Tibial artery (tissue), 4 donors: ENCODE results near the gene USF1.
"Not testable (repeated sequence)": the region's sequence is repeated elsewhere in the genome, so short reads cannot be mapped to it uniquely, and the experiment has no call there.

Experiments
- DNase-seq, 2 donors: peaks; one replicate each; pipeline ENCODE4 v3.0.0-alpha.2; 2019
- H3K27ac ChIP-seq, 2 donors: fragments of 200-600 bp; sonication (generic) in 1 of 2; 1 replicate in 1 of 2; 2 replicates in 1 of 2; pipeline ENCODE4 v1.5.1; 2018 to 2019; ENCODE audit warnings: mild to moderate bottlenecking in 1 of 2
- H3K27me3 ChIP-seq, 2 donors: fragments of 200-600 bp; sonication (generic) in 1 of 2; one replicate each; pipeline versions ENCODE4 v1.5.1 to v1.6.0; 2016 to 2019
- H3K36me3 ChIP-seq, 3 donors: fragments of 200-600 bp; sonication (generic) in 2 of 3; one replicate each; pipeline ENCODE4 v1.5.1; 2016 to 2019; ENCODE audit warnings: mild to moderate bottlenecking in 2 of 3
- H3K4me1 ChIP-seq, 4 donors: fragments of 200-600 bp; sonication (generic) in 2 of 4; 1 replicate in 3 of 4; 2 replicates in 1 of 4; pipeline ENCODE4 v1.5.1; 2016 to 2019
- H3K4me3 ChIP-seq, 2 donors: fragments of 200-600 bp; sonication (generic) in 1 of 2; 1 replicate in 1 of 2; 2 replicates in 1 of 2; pipeline ENCODE4 v1.5.1; 2018 to 2019; ENCODE audit warnings: mild to moderate bottlenecking in 2 of 2
- H3K9me3 ChIP-seq, 3 donors: fragments of 200-600 bp; sonication (generic) in 1 of 3; one replicate each; pipeline ENCODE4 v1.5.1; 2016 to 2019
- intact Hi-C: fragments of 100-400 bp; cut with DNase I; formaldehyde crosslinking; loops from one replicate; pipeline ENCODE4 v1.15.0; 2023; ENCODE audit warnings: low total_unique reads
- TF ChIP-seq, protein P1 (sequence below), 2 experiments: fragments of 200-600 bp in 1 of 2; fragments of 450-650 bp in 1 of 2; IDR thresholded peaks; one replicate each; pipeline ENCODE4 v1.5.1; 2017 to 2019; ENCODE audit warnings: antibody characterized with exemption in 2 of 2, mild to moderate bottlenecking in 1 of 2, moderate library complexity in 1 of 2

The USF1 gene

DNA sequence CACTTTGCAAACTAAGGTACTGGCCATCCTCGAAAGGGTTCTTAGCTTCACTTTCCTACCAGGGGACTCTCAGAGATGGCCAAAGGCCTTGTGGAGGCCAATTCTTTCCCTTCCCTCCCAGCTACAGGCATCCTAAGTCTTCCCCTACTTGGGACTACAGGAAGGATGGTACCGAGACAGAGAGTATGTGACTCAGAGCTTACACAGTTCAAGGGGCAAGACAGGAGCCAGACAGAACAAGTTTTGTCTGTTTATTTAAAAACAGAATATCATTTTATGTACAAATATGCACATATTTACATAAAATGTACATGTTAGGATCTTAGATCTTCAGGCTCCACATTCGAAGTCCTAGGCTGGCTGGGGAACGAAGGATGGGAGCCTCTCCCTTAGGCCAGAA lies 25.0 kb upstream of the USF1 start:
- DNase-seq = no peak
- intact Hi-C loops = no loop called here
- Histone ChIP-seq H3K27ac (no peak overlapping the region), H3K4me3 (no peak overlapping the region), H3K4me1 (peaks cover 0 to 5% (median 0%) of the 10 kb centered on the region in 4 donors), H3K36me3 (peaks cover 0 to 11% (median 0%) of the 10 kb centered on the region in 3 donors), H3K9me3 (no peaks in the 10 kb centered on the region), H3K27me3 (peaks cover 0 to 13% of the 10 kb centered on the region in 2 donors)
- TF ChIP-seq, protein P1, sequence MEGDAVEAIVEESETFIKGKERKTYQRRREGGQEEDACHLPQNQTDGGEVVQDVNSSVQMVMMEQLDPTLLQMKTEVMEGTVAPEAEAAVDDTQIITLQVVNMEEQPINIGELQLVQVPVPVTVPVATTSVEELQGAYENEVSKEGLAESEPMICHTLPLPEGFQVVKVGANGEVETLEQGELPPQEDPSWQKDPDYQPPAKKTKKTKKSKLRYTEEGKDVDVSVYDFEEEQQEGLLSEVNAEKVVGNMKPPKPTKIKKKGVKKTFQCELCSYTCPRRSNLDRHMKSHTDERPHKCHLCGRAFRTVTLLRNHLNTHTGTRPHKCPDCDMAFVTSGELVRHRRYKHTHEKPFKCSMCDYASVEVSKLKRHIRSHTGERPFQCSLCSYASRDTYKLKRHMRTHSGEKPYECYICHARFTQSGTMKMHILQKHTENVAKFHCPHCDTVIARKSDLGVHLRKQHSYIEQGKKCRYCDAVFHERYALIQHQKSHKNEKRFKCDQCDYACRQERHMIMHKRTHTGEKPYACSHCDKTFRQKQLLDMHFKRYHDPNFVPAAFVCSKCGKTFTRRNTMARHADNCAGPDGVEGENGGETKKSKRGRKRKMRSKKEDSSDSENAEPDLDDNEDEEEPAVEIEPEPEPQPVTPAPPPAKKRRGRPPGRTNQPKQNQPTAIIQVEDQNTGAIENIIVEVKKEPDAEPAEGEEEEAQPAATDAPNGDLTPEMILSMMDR (IDR thresholded peaks at IDR 0.05) = no peak

DNA sequence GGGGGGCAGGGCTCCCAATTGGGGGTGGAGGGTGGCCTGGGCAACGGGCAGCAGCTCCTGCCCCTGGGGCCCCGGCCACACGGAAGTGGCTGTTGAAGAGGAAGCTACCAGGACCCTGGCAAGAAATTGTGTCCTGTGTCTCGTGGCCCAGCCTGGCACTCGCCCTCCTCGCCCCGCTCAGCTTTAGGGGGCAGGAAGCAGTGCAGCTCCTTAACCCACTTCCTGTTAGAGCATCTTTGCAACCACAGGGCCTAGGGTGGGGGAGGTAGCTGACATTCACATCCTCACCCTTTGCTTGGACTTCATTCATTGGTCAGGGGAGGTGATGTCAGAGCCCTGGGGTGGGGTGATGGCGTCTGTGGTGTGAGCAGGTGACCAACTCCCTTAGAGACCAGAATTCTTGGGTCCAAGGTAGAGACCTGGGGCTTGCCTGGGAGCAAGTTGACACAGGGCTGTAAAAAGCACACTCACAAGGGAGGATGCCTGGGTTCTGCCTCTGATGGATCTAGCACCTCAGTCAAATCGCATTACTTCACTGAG lies 24.0 kb upstream of the USF1 start, which contains the start of gene ARHGAP30:
Gene ARHGAP30 (minus strand): TSS at position 161 of the 540 bp plus-strand sequence. CDS start 267 bp downstream, outside the sequence.
- Histone ChIP-seq H3K4me1 (peaks cover 0 to 5% (median 0%) of the 10 kb centered on the region in 4 donors), H3K27ac (no peak within 1 kb of the TSS), H3K27me3 (peaks cover 0 to 18% of the 10 kb centered on the region in 2 donors), H3K36me3 (peaks cover 0 to 11% (median 0%) of the 10 kb centered on the region in 3 donors), H3K4me3 (peak within 1 kb of the TSS; percentile 34 to 38), H3K9me3 (no peaks in the 10 kb centered on the region)
- intact Hi-C loops = no loop called here
- TF ChIP-seq, protein P1 (IDR thresholded peaks at IDR 0.05) = no peak
- DNase-seq = peak; percentile 58 to 80

DNA sequence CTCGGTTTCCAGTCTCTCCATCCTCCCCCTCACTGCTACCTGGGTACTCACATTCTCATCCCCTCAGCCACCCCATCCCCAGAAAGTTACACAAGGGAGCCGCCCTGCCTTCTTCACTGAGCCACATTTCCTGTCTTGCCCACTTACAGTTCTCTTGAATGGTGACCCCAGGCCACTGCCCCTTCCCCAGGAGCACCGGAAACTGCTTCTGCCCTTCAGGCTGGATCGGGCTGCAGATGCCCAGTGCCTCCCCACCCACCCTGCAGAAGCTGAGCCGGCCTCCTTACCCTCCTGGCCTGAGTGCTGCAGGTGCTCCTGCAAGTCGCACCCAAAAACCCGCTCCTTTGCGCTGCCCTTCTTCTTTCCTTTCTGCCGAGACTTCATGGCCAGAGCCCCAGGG lies 23.5 kb upstream of the USF1 start:
- Histone ChIP-seq H3K36me3 (peaks cover 0 to 11% (median 0%) of the 10 kb centered on the region in 3 donors), H3K9me3 (no peaks in the 10 kb centered on the region), H3K4me3 (peak overlapping the region; percentile 34 to 38), H3K4me1 (peaks cover 0 to under 1% (median 0%) of the 10 kb centered on the region in 4 donors), H3K27me3 (peaks cover 0 to 18% of the 10 kb centered on the region in 2 donors), H3K27ac (no peak overlapping the region)
- TF ChIP-seq, protein P1 (IDR thresholded peaks at IDR 0.05) = no peak
- DNase-seq = no peak
- intact Hi-C loops = no loop called here

DNA sequence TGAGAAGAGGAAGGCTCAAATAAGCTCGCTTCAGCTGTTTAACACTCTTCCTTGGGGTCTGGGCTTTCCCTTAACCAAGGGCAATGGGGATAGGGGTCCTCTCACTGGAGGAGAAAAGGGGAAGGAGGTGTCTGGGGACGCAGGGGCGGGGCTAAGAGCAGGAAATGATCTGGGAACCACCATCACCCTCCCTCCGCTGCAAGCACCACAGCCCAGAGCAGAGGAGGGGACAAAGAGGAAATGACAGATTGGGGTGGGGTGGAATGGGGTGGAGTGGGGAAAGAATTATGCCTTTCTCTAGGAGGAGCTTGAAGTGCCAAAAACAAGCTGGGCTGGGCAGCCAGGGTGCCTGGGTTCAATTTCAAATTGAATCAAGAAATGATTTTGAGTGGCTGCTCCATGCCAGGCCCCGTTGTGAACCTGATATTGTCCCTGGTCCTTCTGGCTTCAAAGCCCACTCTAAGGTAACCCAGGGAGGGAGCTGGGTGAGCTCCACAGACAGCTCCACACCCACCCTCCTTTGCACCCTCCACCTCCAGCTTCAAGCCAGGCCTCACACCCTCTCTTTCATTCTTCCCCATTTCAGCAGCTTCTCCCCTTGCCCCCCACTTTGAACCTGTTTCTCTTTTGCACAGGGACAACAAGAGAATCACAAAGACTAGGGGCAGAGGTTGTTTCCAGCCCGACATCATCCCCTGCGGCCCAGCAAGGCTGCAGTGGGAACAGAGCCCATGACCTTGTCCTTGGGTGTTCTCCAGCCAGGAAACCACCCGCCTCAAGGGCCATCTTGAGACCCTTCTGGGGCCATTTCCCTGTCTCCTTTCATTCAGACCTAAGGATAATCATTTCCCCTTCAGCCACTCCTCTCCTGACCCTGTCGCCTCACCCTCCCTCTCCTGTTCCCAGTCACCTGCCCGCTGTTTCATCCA lies 22.8 kb upstream of the USF1 start:
- TF ChIP-seq, protein P1 (IDR thresholded peaks at IDR 0.05) = no peak
- H3K27me3 ChIP-seq = peaks cover 0 to 21% of the 10 kb centered on the region in 2 donors
- H3K36me3 ChIP-seq = peaks cover 0 to 7% (median 0%) of the 10 kb centered on the region in 3 donors
- H3K9me3 ChIP-seq = no peaks in the 10 kb centered on the region
- DNase-seq = peak; percentile 66 to 80
- H3K4me3 ChIP-seq = peak overlapping the region; percentile 34 to 38
- intact Hi-C loops = no loop called here
- H3K27ac ChIP-seq = no peak overlapping the region
- H3K4me1 ChIP-seq = no peaks in the 10 kb centered on the region

DNA sequence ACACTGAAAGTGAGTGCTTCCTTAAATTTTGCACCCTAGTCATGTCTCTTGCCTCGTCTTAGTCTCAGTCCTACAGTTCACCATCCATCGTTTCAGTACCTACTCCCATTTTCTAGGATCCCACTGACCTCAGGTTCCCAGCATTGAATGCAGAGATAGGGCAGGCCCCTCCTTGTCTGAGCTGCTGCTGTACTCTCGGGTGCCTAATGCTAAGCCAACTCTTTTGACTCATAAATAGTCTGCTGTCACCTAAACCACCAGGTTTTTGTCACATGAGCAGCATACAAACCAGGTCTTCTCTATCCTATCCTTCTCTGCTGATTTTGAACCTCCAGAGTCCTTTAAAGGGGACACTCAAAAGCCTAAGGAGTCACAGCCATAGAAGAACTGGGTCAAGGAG lies 20.9 kb upstream of the USF1 start:
- peaks cover 0 to 21% of the 10 kb centered on the region in 2 donors for H3K27me3 ChIP-seq
- no peak overlapping the region for H3K27ac ChIP-seq
- no peaks in the 10 kb centered on the region for H3K4me1 ChIP-seq
- no peaks in the 10 kb centered on the region for H3K36me3 ChIP-seq
- intact Hi-C loops = no loop called here
- no peak overlapping the region for H3K4me3 ChIP-seq
- no peak for DNase-seq
- no peaks in the 10 kb centered on the region for H3K9me3 ChIP-seq
- TF ChIP-seq, protein P1 (IDR thresholded peaks at IDR 0.05) = no peak

DNA sequence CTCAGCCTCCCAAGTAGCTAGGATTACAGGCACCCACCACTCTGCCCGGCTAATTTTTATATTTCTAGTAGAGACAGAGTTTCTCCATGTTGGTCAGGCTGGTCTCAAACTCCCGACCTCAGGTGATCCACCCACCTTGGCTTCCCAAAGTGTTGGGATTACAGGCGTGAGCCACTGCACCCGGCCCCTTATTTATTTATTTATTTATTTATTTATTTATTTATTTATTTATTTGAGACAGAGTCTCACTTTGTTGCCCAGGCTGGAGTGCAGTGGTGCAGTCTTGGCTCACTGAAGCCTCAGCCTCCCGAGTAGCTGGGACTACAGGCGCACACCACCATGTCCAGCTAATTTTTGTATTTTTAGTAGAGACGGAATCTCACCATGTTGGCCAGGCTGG lies 19.9 kb upstream of the USF1 start:
- H3K36me3 ChIP-seq, intact Hi-C loops, H3K9me3 ChIP-seq, H3K4me1 ChIP-seq, H3K4me3 ChIP-seq, DNase-seq, H3K27ac ChIP-seq: not testable (repeated sequence)
- H3K27me3 ChIP-seq = peaks cover 0 to 21% of the 10 kb centered on the region in 2 donors

DNA sequence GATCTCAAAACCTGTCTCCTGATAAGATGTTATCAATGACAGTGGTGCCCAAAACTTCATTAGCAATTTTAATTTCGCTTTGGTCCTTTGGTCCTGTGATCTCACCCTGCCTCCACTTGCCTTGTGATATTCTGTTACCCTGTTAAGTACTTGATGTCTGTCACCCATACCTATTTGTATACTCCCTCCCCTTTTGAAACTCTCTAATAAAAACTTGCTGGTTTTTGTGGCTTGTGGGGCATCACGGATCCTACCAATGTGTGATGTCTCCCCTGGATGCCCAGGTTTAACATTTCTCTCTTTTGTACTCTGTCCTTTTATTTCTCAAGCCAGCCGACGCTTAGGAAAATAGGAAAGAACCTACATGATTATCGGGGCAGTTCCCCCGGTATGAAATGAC lies 18.2 kb upstream of the USF1 start:
- H3K36me3 ChIP-seq, H3K4me1 ChIP-seq, intact Hi-C loops, H3K27ac ChIP-seq, H3K4me3 ChIP-seq, H3K9me3 ChIP-seq, DNase-seq: not testable (repeated sequence)
- H3K27me3 ChIP-seq = peaks cover 0 to 15% of the 10 kb centered on the region in 2 donors
